ENCODE data around the gene PRDM10. TPM values are rescaled to one million over a fixed set of nuclear protein-coding genes. Genes with fewer than 3 reads are reported as not detected.

Gene PRDM10
- 4.8 and 5.8 TPM in 2 replicates for total RNA-seq

GRCh38 chr11:130002352-130002845, at the start of gene PRDM10:
Gene PRDM10, minus strand, starts transcription at chr11:130002835. Its CDS starts 41,871 bp downstream, at chr11:129960964.

GRCh38 chr11:129895126-129896041, 107.3 kb downstream of the PRDM10 start, which contains the start of gene NFRKB:
Gene NFRKB, minus strand, starts transcription at chr11:129895578. Its CDS starts 2,729 bp downstream, at chr11:129892849.

Other genes starting within 250 kb of the PRDM10 start
- gene TMEM45B, start 187.0 kb downstream of the PRDM10 start, total RNA-seq, result not detected in 2 replicates
- gene NFRKB, start 107.3 kb downstream of the PRDM10 start, total RNA-seq, result 18.7 and 22.7 TPM in 2 replicates
- 371 and 437 TPM in 2 replicates for gene APLP2, start 67.1 kb upstream of the PRDM10 start, total RNA-seq
- not detected in 2 replicates for gene ST14, start 156.9 kb upstream of the PRDM10 start, total RNA-seq

All from myometrial cell (primary cell).